GM21390 (cell line): ENCODE results near the gene TERF2IP.

Source experiments
- ATAC-seq: cut with Tn5 transposase; IDR thresholded peaks from one replicate; pipeline ENCODE4 v1.9.1; 2021; ENCODE audit not compliant: unreplicated experiment

The TERF2IP gene, protein sequence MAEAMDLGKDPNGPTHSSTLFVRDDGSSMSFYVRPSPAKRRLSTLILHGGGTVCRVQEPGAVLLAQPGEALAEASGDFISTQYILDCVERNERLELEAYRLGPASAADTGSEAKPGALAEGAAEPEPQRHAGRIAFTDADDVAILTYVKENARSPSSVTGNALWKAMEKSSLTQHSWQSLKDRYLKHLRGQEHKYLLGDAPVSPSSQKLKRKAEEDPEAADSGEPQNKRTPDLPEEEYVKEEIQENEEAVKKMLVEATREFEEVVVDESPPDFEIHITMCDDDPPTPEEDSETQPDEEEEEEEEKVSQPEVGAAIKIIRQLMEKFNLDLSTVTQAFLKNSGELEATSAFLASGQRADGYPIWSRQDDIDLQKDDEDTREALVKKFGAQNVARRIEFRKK

DNA sequence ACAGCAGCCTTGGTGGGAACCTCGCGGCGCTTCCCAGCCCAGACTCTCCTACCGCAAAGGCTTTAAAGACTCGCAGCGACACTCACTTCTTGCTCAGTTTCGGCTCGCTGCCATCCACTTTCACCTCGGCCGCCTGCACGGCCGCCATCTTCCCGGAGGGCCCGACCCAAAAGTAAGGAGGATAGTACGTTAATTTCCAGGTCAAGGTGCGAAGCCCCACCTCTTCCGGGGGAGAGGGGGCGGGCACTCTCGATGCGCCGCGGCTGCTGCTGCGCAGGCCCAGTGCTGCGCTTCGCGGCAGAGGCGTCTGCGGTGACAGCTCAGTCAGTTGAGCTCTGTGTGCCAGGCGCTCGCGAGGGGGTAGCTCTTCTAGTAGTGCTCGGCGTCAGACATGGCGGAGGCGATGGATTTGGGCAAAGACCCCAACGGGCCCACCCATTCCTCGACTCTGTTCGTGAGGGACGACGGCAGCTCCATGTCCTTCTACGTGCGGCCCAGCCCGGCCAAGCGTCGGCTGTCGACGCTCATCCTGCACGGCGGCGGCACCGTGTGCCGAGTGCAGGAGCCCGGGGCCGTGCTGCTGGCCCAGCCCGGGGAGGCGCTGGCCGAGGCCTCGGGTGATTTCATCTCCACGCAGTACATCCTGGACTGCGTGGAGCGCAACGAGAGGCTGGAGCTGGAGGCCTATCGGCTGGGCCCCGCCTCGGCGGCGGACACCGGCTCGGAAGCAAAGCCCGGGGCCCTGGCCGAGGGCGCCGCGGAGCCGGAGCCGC, at the start of gene TERF2IP, which contains the start of gene KARS1:
Gene TERF2IP, plus strand, starts transcription at position 282 of the 773 bp plus-strand sequence. Its CDS starts 110 bp downstream, at position 392.
Gene KARS1, minus strand, starts transcription at position 174 of the 773 bp plus-strand sequence. Its CDS starts 26 bp downstream, at position 148.
- ATAC-seq = peak; percentile 82

DNA sequence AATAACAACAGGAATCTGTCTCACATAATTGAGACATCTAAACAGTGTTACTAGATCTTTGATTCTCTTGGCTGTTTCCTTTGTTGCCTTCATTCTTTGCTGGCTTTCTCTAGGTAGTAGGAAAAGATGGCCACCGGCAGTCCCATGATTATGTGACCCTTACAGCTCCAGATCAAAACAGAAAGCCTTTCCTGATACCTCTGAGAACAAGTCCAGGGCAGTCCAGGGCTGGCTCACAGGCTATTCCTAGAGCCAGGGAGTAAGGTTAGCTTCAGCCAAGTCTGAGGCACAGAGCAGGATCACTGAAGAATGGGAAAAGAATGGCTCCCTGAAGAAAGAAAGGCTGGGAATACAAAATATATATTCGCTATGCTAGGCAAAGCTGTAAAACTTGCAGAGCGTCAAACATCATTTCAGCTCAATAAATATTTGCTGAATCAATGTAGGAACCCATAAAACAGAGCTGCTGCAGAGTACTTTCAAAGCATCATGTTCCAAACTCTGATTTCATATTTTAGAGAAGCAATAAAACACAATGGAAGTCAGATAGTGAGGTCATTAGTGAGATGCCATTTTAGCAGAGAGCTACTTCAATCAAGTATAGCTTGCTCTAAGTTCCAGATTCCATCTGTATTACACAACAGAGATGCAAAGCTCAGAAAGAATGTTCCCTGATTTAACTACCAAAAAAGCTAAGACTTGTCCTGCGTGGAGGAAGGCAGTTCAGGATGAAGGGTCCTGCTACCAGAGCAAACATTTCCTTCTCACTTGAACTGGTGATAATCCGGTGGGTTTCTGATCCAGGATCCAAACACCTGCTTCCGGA, 47.9 kb upstream of the TERF2IP start:
- ATAC-seq = no peak

DNA sequence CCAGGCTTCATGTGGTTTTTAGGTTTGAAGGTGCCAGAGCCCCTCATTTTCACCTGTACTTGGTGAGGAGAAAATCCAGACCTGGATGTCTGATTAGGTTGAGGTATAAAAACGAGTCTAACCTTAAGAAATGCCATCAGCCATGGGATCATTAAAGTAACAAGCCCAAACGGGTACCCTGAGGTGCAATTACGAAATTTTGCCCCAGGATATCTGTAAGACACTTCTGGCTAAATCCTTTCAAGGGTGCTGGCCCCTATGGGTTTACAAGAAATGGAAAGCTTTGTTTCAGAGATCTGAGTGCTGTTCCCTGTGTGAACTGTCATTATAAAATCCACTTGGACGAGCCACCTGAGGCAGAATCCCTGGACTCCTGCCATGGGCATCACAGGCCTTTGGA, 44.3 kb upstream of the TERF2IP start:
- no peak for ATAC-seq

DNA sequence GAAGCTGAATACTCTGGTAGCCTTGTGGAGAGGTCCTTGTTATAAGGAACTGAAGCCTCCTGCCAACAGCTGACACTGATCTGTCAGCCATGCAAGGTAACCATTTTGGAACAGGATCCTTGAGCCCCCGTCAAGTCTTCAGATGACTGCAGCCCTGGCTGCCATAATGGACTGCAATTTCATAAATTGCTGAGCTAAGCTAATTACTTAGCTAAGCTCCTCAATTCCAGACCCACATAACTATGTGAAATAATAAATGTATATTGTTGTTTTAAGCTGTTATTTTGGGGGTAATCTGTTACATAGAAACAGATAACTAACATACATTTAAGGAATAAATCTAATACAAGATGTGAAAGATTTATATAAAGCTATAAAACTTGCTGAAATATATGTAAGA, 41.1 kb upstream of the TERF2IP start:
- no peak for ATAC-seq

DNA sequence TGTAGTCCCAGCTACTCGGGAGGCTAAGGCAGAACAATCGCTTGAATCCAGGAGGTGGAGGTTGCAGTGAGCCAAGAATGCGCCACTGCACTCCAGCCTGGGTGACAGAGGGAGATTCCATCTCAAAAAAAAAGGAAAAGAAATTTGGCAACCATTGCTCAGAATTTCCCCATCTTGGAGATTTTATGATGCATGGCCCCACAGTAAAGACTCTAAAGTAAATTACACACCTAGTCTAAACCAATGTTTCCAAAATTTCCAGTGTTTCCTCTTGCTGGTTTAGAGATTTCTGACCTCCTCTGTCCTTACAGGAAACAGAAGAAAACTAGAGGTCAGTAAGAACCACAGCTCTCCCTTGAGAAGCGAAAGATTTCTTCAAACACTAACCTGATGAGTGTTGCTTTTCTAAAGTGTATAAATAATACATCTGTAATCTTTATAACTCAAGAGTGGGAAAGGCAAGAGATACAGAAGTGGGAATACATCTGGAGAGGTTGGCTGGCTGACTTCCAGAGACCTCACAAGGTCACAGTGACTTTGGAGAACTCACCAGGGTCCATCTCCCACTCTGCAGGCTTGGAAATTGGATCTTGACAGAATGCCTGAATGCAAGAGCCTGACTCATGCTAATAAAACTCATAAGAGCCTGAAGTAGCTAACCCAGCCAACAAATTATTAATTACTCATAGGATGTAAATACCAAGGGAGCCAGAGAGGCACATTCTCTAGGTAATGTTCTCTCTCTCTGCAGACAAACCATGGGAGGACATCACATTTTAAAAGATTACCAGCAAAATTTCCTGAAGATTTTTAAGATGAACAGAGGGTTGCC, 33.3 kb upstream of the TERF2IP start:
- ATAC-seq = no peak

DNA sequence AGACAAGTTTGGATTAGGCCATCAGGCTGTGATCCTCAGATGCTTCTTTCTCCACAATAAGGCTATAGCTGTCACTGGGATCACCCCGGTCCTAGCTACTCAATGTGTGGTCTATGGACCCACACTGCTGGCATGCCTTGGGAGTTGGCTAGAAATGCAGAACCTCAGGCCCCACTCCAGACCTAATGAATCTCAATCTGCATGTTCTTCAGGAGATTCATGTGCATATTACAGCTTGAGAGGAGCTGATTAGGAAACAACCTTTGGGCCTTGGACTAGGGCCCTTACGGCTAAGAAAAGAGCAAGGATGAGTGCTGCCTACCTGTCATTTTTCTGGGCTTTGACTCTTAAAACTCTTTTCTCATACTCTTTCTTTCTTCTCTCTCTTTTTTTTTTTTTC, 32.0 kb upstream of the TERF2IP start:
- ATAC-seq = no peak

DNA sequence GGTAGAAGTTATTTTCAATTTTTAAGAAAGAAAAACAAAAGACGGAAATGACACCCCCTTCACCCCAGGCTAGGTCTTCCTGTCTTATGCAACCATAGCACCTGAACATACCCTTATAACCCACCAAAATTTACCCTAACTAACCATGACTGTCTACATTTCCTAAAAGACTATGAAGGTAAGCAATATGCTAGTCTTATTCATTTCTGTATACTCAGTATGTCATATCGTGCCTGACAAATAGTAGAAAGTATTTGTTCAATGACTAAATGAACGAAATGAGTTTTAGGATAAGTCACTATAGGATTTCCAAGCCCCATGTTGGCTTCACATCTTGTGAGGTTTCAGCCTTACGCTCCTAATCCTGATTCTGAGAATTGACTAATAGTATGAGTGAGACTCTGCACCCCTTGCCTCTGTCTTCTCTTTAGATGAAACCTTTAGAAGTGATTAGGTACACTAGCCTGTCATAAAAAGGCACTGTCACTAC, 31.0 kb upstream of the TERF2IP start:
- ATAC-seq = peak; percentile 45

DNA sequence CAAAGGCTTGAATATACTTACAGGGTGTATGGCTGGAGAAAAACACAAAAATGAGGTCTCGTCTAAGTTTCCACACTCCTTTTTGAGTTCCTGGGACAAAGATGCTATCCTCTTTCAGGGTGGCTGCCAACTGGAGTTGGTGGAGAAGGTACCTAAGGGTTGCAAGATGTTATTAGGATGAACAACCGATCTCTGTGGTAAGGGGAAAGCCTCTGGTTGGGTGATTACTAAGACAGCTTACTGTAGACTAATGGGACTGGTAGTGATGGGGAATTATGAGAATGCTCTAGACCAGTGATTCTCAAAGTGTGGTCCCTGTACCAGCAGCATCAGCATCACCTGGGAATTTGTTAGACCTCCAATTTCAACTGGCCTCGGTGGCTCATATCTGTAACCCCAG, 30.5 kb upstream of the TERF2IP start:
- no peak for ATAC-seq

DNA sequence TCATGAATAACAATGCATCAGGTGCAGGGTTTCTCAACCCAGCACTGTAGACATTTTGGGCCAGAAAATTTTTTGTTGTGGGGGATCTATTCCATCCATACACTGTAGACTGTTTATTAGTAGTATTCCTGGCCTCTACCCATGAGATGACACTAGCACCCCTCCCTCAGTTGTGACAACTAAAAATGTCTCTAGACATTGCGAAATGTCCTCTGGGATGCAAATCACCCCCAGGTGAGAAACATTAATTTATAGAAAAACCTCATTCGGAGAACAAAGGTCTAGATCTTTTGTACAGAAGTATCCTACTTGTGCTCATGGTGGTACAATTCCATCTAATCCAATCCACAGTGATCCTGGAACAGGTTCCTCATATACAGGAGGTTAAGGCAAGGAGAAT, 28.8 kb upstream of the TERF2IP start:
- no peak for ATAC-seq

DNA sequence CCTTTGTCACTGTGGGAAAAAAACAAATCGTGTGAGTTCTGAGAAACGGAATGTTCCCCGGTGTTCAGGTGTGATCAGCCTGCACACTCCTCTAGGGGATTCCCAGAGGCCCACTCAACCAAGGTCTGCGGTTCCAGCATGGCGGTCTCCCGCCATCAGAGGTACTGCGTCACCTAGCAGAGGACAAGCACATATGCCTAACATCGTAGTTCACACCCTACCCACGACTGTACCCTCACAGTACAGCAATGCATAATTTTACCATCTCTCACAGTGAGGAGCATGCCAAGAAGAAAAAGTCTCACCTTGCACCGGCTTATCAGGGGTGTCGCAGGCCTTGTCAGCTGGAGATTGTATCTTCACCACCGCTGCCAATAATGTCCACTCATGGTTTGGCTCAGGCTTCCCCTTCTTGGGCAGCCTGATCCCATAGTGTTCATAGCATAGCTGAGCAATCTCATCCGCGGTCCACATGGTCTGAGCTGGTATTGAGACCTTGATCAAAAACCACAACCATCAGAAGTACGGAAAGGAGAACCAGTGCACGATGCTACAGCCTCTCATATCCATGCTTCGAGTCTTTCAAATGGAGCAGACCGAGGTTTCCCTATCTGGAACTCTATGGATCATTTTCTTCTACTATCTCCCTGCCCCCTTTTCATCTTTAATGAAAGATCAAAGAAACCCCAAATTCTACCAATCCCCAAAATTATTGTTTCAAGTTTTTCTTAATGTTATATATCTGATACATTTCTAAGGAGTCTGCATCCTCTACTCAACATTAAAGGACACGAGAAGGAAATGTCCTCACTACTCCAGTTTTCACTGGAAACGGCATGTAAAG, 27.0 kb upstream of the TERF2IP start:
- no peak for ATAC-seq

DNA sequence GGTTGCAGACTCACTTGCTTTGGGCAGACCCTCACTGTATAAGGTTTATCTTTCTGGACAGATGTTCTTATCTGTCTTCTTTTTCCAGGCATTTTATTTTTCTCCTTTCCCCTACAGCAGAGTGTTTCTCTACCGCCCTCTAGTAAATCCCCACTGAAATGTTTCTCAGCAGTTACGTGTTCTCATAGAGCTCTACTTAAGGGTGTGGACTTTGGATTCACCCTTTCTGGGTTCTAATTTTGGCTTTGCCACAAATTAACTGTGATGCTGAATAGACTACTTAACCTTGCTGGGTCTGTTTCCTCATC, 26.4 kb upstream of the TERF2IP start:
- ATAC-seq = no peak

DNA sequence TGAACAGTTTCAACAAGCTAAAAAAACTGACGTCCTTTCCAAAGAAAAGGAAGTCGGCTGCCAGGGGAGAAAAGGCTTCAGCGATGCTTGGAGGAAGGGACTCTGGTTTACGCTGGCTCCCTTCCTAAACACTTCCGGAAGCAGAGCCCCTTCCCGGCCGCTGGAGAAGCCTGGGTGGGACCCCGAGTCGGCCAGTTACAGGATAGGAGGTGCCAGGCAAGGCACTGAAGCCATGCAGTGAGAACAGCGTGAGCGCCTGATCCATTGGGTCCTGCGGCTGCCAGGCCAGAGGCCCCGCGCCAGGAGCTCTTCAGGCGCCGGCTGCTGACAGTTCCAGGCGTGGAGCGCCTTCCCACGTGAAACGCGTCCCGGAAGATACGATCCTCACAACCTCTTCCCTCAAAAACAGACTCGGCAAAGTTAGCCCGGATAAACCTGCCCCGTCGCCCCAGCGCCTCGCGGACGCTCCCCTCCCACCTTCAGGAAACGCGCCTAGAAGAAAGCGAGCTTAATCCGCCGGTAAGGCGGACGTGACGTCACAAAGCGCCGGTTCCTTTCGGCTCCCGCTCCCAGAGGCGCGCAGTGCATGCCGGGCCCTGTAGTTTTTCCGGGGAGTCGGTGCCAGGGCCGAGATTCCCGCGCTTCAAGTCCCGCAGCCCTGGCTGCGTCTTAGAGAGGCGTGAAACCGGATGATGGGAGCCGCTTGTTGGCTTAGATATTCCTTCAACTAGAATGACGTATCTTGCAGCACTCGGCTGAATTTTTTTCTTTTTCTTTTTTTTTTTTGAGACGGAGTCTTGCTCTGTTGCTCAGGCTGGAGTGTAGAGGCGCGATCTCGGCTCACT, 24.6 kb upstream of the TERF2IP start, which contains the start of gene ADAT1:
Gene ADAT1, minus strand, starts transcription at position 521 of the 845 bp plus-strand sequence. CDS start 2,482 bp downstream, outside the sequence.
- peak; percentile 96 for ATAC-seq

DNA sequence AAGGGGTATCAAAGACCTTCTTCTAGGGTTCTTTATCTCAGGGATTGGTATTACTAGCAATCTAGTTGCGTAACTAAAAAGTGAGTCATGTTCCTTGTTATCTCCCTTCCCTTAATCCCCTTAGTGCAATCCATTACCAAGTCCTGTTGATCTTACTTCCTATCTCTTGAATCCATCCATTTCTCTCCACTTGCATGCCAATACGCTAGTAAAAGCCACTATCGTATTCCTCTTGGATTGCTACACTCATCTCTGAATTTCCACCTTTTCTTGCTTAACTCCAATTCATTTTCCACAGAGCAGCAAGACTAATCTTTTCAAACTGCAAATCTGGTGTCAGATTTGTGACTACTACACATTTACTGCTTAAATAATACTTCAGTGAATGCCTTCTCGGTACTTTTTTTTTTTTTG, 22.6 kb upstream of the TERF2IP start:
- no peak for ATAC-seq

DNA sequence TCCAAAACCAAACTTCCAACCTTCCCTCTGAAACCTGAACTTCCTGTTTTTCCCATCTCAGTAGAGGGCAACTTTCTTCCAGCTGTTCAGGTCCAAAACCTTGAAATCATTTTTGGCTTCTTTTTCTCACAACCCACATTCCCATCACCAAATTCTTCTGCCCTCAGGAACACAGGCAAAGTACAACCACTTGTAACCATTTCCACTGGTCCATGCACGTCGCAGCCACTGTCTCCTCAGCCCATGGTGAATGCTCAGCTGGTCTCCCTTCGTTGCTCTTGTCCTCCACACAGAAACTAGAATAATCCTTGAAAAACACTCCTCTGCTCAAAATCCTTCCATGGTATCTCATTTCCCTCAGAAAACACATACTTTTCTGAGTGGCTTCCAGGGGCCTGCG, 20.8 kb upstream of the TERF2IP start:
- no peak for ATAC-seq

DNA sequence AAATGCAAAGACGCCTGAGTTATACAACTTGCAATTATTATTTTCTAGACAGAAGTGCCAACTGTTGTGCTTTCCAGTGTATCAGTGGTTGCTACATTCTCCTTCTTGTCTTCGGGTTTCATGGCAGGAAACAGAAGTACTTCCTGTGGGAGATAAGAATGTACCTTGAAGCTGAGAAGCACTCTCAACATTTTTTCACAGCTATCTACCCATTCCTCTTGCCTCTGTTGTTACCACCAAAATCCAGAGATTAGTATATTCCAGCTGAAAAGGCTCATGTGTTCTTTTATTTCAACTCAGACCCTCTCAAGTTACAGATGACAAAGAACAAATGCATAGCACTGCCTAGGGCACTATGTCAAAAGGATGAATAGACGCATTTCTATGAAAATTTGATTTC, 19.7 kb upstream of the TERF2IP start:
- no peak for ATAC-seq

DNA sequence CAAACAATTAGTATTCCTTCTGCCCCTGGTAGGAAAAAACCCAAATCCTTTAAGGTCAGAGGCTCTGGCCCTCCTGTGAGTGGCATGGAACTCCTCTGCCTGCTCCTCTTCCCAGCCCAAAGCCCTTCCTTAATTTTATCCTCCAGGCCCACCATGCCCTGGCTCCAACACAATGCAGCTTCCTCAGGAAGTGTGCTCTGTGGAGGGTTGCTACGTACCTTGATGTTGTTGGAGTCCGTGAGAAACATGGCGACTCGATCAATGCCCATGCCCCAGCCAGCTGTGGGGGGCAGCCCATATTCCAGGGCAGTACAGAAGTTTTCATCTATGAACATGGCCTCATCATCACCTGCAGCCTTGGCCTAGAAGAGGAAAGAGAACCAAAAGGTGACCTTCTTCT, 19.2 kb upstream of the TERF2IP start:
- no peak for ATAC-seq

DNA sequence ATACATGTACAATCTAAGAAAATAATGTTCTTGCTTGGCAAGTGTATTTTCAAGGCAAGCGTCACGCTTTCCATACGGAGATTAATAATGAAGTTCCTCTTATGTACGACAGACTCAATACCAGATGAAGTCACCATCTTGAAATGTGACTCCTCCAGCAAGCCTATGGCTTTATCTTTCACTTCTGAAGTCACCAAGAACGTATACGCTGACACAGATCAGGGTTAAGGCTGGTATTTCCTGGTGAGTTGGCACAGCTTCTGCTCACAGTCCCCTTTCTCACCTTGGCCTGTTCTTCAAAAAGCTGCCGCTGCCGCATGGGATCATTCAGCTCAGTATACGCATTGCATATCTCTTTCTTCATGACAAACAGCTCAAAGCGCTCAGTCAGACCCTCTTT, 18.4 kb upstream of the TERF2IP start:
- no peak for ATAC-seq

DNA sequence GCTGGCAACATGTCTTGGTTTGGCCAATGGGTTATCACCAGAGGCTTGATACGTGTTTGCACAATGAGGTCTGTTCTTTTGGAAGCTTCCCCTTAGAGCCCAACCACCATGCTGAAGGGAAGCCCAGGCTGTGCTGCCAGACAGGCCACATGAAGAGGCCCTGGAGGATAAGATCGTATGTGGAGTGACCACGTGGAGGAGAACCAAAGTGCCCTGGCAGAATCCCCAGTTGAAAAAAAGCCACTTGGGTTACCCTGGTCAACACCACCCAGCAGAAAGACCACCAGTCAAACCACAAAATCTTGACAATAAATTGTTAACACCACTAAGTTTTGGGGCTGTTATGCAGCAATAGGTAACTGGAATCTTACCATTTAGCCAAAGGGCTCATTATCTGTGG, 17.5 kb upstream of the TERF2IP start:
- no peak for ATAC-seq
